HPDE6-E6E7 (cell line): ENCODE measurements around the gene CD300E.
A peak's percentile ranks its signal among the peaks of the same experiment; 100 is the strongest.
"Not testable (repeated sequence)": the region's sequence is repeated elsewhere in the genome, so short reads cannot be mapped to it uniquely, and the experiment has no call there.

Experiments used
- DNase-seq: peaks from one replicate; pipeline ENCODE4 v3.0.0; 2011; ENCODE audit warnings: missing footprints; ENCODE audit errors: extremely low spot score

Gene CD300E

DNA sequence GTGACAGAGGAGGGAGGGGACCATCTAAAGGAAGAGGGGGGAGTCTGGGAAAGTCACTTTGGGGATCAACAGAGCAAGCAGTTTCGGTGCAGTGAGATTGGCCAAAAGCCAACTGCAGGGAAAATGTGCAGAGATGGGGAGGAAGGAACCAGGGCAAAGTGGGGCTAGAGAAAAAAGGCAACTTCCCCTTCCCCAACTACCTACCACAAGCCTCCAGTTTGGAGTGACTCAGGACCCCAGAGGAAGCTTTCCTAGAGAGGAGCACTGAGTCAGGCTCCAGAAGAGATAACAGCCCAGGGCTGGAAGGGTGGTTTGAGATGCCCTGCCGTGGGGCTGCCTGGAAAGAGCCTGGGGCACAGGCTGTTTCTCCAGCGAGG is 24.5 kb downstream of the CD300E start:
- no peak for DNase-seq

DNA sequence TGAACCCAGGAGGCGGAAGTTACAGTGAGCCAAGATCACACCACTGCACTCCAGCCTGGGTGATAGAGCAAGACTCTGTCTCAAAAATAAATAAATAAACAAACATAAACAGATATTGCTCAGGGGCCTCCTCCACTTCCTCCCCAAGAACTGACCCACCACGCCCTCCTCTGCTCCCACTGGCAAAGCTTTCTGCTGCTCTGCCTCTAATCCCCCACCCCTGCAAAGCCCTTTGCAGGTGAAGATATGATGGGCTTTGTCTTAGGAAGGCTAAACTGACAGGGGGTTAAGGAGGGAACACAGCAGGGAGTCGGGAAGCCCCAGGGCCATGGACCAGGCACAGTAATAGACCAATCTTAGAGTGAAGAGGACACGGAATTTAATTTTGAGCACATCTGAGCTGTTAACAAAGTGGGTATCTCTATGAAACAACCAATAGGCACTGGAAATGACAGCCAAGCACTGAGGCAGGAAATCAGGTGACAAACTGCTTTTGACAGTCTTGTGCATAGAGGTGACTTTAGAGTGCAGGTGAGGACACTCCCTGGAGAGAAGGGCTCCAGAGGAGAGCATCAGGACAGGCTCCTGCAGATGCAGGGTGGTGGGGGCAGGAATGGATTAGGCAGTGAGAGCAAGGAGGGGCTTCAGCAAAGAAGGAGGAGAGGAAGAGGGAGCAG is 25.1 kb downstream of the CD300E start:
- no peak for DNase-seq

DNA sequence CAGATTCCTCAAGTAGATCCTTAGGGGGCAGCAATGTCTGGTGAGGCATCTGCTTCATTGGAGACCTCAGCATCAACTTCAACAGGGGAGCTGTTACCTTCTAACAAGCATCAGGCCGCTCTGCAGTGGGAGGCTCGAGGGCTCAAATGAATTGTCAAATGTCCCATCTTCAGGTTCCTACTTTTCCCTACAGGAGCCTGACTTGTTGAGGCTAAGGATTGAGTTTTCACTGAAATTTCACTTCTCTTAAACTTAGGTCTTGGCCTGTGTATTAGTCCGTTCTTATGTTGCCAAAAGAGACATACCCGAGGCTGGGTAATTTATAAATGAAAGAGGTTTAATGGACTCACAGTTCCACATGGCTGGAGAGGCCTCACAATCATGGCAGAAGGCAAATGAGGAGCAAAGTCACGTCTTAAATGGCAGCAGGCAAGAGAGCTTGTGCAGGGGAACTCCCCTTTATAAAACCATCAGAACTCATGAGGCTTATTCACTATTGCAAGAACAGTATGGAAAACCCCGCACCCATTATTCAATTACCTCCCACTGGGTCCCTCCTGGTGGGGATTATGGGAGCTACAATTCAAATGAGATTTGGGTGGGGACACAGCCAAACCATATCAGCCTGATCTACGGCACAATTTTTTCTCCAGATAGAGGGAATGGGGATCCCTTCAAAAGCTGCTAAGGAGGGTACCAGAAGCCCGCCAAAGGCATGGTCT is 26.3 kb downstream of the CD300E start:
- no peak for DNase-seq

DNA sequence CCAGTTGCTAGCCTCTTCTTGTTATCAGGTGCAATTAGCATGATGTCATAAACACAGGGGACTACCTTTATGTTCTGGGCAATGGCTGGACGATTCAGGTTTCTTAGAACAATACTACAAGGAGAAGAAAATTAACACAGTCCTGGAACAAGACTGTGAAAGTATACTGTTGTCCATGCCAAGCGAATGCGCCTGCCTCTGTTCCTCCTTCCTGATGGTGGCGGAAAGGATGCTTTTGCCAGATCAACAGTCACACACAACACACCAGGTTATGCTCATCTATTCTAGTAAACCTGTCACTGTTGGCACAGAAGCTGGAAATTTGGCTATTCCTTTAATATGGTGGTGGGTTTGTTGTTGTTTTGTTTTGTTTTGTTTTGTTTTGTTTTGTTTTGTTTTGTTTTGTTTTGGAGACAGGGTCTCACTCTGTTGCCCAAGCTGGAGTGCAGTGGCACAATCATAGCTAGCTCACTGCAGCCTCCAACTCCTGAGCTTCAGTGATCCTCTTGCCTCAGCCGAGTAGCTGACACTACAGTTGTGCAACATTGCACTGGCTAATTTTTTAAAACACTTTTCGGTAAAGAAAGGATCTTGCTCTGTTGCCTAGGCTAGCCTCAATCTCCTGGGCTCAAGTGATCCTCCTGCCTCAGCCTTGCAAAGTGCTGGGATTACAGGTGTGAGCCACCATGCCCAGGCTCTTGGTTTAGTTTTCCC is 28.3 kb downstream of the CD300E start:
- DNase-seq: no peak

DNA sequence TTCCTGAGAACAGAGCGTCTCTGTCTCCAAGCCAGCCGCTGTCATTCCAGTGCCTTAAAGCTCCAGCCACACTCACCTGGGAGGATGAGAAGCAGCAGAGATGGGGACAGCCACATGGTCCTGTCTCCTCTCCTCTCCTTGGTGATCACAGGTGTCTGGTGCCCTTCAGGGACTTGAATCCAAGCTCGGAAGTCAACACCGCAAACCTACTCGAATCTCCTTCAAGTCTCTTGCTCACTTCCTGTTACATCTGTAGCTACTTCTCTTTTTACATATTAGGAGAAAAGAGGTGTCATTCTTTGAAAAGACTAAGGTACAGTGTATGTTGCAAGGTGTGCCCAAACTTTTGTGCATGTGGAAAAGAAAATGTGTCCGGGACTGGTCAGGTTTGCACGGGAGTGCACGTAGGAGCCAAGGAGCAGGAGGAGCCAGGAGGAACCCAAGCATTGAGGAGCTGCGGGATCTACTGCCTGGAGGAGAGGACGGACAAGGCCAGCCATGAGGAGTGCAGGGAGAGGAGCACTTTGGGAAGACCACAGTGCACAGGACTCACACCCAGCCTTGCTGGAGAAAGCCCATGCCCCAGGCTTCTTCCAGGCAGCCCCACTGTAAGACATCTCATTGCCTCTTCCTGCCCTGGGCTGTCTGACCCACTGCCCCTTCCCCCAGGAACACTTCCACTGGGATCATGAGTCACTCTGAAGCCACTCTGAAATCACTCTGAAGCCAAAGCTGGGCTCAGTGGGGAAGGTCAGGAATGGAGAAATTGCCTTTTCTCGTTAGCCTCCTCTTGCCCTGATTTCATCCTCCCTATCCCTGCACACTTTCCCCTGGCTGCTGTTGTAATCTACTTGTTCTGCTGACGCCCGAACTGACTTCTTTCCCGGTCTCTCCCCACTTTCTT is 31.2 kb downstream of the CD300E start, which contains the start of gene CD300LD:
Gene CD300LD (minus strand): TSS at position 197 of the 904 bp plus-strand sequence. CDS start 81 bp downstream, at position 116.
- no peak for DNase-seq

DNA sequence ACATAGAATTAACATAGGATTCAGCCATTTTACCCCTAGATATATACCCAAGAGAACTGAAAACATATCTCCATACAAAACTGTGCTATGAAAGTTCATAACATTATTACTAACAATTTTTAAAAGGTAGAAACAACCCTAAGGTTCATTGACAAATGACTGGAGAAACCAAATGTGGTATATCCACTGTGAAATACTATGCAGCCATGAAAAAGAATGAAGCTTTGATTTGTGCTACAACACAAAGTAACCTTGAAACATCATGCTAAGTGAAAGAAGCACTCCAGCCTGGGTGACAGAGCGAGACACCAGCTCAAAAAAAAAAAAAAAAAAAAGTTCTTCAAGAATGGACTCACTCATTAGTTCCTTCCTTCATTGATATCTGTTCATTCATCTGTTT is 32.0 kb downstream of the CD300E start:
- DNase-seq: no peak

DNA sequence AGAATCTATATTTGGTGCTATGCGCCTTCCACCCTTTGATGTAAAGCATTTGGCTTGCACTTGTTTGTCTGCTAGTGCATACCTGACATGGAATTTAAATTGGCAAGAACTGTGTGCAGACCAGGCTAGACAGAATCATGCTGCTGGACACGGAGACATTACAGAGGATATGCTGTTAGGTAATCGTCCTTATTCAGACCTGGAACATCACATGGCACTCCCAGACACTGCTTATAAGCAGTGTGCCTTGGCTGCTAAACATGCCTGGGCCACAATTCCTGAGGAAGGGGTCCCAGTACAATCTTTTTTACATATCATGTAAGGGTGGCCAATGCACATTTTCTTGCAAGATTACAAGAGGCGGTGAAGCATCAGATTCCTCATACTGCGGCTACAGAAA is 37.8 kb downstream of the CD300E start:
- no peak for DNase-seq

DNA sequence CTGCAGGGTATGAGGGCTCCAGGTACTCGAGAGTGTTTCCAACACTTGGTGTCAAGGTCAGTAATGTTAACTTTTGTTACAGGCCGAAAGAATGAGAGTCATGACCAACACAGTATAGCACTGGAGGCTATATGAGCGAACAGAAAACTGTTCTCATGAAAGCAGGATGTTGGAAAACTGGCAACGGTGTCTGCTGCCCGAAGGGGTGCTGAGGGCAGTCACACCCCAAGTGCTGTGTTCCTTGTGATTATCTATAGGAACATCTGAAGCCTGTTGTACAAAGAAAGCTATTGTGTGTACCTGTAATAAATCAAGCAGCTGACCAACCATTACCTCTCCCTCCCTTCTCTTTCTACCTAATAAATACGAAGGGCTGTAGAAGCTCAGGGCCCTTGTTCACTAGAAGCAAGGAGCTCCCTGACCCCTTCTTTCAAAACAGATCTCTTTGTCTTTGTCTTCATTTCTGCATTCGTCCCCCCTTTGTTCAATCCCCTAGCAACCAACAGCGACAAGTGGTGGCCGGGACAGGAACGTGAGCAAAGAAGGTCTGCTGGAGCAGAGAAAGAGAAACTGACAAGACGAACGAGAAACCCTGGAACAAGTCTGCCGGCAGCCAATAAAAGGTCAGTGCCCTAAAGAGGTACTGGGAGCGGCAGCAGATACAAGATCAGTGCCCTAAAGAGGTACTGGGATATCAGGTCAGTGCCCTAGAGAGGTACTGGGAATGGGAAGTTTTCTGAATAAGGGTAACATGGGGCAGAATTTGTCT is 39.1 kb downstream of the CD300E start:
- DNase-seq: no peak

DNA sequence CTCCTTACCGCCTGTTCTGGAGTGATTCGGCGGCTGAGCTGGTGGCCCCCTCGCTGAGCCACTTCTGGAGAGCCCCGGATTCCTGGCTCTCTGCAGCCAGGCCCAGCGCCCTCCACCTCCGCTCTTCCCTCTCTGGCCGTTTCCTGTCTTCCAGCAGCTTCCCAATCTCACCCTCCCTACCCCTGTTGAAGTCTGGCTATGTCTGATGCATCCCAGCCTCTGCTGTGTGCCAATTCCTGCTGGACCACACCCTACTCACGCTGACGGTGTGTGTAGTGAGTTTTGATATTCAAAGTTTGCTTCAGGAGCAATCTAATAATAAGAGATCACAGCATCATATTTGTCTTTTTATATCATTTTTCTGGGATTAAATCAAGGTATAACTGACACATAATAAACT is 40.9 kb downstream of the CD300E start:
- no peak for DNase-seq

DNA sequence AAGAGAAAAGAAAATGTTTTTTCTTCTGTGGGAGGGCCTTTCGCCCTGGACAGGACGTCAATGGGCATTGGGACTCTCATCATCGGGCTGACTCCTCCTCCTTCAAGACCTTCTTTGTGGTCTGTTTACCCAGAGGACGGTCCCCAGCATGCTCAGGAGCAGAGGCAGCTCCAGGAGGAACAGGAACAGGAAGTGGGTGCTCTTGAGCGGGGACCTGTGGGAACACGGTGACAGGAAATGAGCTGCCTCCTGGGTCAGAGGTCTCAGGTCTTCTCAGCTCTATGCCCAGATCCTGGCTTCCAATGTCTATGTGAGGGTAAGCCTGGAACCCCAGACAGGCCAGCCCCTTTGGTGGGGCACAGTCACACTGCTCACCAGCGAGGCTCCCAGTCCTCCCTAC is 43.6 kb downstream of the CD300E start:
- DNase-seq: no peak

DNA sequence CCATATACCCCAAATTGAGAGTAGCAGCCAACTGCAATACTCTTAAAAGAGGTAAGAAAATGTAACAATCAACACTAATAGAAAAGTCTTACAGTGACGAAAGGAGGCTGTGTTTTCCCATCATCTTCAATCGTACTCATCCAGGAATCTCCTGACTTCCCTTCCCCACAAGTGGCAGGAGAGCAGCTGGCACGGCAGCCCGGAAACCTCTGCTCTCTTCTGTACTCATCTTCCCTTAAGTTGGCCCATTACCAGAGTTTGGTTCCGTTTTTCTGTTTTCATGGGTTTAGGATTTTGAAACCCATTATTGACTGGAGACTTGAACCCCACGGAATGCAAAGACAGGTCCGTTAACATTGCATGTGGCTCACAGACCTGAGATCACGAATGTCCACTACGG is 44.6 kb downstream of the CD300E start:
- no peak for DNase-seq

DNA sequence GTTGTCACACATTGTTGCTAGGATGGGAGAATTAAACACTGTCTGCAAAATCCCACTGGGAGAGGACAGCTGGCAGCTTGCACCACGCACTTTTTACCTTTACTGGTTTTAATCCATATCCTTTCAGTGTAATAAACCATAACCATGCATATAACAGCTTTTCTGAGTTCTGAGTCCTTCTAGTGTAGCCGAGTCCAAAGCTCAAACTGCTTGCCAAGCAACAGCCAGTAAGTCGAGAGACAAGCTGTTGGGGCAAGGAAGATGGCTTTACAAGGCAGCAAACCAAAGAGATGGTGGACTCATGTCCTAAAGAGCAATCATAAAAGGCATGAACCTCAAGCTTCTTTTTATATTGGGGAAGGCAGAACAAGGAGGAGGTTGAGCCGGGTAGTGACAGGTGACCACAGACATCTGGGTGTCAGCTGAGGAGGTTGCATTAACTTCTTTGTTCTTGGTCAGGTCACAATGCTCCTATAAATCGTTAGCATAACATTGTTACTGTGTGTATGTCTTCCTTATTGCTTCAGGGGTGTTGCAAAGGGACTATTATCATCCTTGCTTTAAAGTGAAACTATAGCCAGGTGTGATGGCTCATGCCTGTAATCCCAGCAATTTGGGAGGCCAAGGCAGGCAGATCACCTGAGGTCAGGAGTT is 48.9 kb downstream of the CD300E start:
- no peak for DNase-seq

DNA sequence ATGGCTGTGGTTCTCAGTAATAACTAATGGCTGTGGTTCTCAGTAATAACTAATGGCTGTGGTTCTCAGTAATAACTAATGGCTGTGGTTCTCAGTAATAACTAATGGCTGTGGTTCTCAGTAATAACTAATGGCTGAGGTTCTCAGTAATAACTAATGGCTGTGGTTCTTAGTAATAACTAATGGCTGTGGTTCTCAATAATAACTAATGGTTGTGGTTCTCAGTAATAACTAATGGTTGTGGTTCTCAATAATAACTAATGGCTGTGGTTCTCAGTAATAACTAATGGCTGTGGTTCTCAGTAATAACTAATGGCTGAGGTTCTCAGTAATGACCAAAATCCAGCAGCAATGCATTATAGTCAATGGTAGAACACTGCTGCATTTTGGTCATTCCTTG is 49.9 kb downstream of the CD300E start:
- DNase-seq: not testable (repeated sequence)

DNA sequence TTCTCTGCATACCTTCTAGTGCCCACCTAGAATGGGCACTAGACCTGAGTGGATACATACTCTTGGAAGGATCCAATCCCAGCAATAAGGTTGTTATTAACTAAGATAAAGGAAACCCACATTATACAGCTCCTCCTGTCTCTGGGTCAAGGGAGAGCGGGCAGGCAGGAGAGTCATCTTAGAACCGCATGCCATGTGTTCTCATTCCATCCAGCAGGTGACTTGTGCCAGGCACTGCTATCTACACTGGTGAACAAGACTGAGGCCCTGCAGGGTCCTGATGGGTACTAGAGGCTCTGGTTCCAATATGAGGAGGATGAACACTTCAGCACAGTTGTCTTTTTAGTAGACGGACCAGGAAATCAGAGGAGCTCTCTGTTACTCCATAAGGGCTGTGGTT is 50.4 kb downstream of the CD300E start:
- no peak for DNase-seq

DNA sequence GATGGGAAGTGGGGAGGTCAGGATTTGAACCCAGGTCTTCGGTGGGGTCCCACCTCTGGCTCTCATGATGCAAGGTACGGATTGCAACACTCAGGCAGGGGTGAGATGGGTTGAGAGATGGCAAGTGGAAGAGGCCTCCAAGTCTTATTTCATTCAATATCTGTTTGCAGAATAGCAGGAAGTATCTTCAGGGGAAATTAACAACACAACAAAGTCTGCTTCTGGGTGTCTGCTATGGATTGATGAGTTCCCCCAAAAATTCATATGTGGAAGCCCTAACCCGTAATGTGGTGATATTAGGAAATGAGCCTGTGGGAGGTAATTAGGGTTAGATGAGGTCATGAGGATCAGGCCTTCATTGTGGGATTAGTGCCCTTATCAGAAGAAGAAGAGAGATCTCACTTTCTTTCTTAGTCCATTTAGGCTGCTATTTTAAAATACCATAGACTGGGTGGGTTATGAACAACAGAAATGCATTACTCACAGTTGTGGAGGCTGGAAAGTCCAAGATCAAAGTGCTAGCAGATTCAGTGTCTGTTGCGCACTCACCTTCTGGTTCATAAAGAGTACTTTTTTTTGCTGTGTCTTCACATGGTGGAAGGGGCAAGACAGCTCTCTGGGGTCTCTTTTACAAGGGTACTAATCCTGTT is 51.8 kb downstream of the CD300E start:
- no peak for DNase-seq

DNA sequence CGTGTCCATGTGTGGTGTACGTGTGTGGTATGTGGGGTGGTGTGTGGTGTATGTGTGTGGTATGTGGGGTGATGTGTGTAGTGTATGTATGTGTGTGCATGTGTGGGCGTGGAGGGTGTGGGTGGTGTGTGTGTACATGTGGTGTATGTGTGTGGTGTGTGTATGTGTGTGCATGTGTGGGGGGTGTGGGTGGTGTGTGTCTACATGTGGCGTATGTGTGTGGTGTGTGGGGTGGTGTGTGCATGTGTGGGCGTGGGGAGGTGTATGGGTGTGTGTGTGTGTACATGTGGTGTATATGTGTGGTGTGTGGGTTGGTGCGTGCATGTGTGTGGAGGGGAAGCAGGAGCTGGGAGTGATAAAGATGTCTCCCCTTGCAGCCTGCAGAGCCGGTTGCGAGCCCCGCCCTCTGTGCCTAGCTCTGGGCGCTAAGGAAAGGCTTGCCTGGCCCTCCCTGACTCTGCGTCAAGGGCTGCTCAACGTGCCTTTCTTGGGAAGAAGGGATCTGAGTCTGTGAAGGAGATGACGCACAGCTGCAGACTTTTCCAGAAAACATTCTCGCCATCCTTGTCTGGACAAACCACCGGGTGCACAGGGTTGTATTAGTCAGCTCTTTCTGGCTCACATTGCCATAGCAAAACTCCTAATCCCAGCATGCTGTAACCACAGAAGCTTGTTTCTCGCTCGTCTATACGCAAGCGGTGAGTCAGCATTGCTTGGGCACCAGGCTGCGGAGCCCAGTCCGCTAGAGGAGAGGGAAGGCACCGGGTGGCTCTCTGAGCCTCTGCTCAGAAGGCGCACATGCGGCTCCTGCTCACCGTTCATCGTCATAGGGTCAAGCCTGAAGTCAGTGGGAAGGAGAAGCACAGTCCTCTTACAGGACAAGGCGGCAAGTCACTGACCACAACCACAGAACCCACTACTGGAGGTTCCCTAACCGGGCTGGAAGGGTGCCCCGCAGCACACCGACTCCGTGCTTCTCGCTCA is 54.2 kb downstream of the CD300E start:
- peak; percentile 84 for DNase-seq

DNA sequence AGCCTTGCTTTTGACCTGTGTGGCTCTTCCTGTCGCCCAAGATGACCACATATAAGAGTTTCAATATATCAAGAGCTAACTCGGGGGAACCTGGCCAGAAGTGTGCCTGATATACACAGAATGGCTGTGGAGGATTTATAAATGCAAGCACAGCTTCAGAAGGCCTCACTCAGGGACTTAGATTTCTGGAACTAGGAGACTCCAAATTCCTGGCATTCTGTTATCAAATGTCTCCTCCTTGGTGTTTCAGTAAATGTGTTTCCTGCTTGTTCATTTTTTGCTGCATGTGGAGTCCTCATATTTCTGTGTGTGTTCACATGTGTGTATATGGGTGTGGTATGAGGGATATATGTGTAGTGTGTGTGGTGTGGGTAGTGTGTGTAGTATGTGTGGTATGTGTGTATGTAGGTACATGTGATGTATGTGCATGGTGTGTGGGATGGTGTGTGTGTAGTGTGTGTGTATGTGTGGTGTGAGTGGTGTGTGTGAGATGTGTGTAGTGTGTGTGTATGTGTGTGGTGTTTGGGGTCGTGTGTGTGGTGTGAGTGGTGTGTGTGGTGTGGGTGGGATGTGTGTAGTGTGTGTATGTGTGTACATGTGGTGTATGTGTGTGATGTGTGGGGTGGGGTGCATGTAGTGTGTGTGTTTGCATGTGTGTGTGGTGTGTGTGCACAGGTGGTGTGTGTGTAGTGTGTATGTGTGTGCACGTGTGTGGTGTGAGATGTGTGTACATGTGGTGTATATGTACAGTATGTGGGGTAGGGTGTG is 55.2 kb downstream of the CD300E start:
- no peak for DNase-seq

DNA sequence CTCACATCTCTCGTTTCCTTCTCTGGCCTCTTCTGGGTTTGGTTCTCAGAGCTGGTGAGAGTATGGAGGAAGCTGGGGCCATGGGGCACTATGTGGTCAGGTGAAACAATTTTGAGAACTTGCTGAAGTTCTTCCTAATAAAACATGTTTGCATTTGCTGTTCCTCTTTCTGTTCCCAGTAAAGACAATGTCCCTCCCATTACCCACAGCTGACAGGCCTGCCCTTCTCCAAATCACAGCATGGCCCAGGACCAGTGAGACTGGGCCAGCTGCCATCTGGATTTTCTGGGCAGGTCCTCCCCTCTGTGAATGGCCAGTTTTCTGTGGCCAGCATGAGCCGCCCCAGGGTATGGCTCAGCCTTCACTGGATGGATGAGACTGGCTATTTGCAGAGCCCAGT is 56.1 kb downstream of the CD300E start, which contains the start of gene CD300H:
Gene CD300H (minus strand): TSS at position 113 of the 400 bp plus-strand sequence.
- DNase-seq: no peak
